GM18507 (cell line): ENCODE data around the gene SOX2.

Source experiments
- DNase-seq: peaks from one replicate; pipeline ENCODE4 v3.0.0; 2011; ENCODE audit warnings: low read depth; ENCODE audit not compliant: insufficient read length; ENCODE audit errors: extremely low spot score
- FAIRE-seq: peaks from 2 replicates; lab custom pipeline; 2011; peaks lifted over from hg19 to GRCh38; lab: Jason Lieb, UNC

Gene SOX2

DNA sequence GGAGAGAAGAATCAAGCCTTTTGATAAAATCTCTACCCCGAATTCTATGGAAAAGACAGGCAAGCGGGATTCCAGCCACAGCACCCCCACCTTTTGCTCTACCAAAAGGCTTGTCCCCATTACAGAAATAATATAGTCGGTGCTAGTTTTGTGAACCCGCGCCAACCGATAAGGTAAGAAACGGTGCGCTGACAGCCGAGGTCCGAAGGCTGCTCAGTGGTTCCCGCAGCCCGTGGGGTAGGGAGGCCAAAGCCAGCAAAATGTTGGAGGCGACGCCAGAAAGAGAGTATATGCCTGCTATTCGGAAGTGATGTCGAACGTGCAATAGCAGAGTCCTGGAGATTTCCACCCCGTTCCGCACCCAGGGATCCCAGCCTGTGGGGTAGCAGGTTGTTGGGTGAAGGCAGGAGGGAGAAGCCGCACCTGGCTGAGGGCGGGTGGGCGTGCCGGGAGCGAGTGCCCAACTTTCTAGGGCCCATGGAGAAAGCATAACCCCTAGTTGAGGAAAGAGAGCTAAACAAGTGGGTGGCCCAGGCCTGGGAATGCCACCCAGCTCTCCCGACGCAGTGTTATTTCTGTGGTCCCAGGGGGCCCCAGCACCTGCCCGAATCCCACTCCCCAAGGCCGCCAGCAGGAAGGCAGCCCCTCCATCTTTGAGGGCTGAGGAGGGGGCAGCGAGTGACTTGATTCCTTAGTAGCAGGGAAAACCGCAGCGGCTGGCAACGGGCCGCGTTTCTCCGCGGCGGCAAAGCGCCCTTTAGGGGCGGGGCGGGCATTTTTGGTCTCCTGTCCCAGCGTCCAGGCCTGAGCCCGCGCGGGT, 7.9 kb upstream of the SOX2 start:
- no peak for DNase-seq
- no peak for FAIRE-seq

DNA sequence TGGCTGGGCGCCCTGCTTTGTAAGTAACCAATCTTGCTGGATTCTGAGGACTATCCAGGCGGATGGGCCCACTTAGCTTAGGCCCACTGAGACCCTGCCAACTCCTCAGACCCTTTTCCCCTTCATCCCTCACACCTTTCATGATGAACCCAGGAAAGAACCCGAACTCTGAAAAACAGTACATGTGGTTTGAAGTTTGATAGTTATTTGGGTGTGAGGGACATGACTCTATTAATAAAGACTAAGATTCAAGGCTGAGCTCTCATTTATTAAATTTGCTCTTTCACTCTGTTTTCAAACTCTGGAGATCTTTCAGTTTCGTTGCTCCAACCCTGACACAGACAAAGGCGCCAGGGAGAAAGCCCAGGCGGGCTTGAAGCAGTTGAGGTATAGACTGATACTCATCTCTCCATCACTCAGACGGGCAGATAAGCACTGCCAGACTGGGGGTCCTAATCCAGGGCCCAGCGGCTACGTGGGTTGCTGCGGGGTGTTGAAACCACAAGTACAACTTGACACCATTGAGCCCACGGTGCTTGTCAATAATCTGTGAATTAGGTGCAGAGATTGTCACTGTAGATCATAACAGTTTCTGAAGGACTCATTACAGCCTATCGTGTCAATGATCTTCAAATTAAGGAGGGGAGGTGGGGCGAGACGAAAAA, 7.2 kb upstream of the SOX2 start:
- FAIRE-seq (no peak), DNase-seq (no peak)

DNA sequence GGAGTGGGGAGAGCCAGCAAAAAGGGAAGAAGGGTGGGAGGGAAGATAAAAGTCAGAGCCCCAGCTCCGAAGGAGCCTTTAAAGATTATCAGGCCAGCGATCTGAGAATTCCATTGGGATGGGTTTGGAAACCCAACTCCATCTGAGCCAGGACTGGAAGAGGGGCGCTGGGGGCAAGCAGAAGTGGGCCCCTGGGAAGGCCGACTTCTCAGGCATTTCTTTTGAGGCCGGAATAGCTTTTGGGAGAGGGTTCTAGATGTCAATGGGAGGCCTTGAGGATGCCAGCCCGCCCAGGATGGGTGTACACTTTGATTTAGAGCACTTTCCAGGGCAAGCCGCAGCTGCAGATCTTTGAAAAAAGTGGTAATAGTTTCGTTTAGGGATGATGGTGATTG, 6.6 kb upstream of the SOX2 start:
- no peak for FAIRE-seq
- no peak for DNase-seq

DNA sequence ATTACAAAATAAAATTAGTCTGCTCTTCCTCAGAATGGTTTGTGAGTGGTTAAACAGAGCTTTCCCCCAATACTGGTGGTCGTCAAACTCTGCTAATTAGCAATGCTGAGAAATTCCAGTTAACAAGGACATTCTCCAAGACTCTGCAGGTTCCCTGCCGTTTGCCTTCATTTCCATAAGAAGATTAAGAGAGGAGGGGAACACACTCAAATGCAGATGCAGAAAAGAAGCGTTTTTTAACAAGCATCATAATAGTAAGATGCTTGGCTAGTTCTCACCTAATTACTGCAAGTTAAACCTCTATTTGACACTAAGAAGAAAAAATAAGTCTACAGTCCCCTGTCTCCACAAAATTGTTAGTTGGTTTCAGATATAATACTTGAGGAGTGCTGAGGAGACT, 3.7 kb upstream of the SOX2 start:
- no peak for FAIRE-seq

DNA sequence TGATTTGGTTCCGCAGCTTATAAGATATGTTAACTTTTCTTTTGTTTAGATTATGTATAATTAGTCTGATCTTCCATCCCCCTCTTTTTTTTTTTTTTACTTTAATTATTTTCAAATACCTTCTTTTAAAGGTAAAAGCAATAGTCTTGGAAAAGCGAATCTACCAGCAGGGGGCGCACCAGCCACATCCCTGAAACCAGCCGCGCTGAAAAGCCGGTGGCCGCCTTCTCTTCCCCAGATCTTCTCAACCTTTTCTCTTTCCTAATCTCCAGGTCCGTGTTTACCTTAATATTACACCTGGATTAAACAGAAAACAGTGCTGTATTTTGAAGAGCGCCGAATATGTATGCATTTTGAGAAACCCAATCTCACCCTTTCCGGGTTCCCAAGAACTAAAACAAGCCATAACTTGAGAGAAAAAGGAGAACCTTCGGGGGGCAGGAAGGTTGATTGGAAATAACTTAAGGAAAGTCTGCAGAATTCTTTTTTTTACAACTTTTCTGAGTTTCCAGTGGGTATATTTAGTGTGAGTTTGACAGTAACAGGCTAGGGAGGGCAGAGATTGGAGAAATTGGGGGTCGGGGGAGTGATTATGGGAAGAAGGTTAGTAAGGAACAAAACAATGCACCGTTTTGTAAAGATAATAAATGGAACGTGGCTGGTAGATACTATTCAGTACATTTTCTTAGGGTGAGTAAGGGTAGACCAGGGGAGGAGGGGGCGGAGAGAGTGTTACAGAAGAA, 2.0 kb upstream of the SOX2 start:
- FAIRE-seq (peak; percentile 80), DNase-seq (no peak)

More for the DNA sequence above, 3.7 kb upstream of the SOX2 start:
- DNase-seq: no peak

DNA sequence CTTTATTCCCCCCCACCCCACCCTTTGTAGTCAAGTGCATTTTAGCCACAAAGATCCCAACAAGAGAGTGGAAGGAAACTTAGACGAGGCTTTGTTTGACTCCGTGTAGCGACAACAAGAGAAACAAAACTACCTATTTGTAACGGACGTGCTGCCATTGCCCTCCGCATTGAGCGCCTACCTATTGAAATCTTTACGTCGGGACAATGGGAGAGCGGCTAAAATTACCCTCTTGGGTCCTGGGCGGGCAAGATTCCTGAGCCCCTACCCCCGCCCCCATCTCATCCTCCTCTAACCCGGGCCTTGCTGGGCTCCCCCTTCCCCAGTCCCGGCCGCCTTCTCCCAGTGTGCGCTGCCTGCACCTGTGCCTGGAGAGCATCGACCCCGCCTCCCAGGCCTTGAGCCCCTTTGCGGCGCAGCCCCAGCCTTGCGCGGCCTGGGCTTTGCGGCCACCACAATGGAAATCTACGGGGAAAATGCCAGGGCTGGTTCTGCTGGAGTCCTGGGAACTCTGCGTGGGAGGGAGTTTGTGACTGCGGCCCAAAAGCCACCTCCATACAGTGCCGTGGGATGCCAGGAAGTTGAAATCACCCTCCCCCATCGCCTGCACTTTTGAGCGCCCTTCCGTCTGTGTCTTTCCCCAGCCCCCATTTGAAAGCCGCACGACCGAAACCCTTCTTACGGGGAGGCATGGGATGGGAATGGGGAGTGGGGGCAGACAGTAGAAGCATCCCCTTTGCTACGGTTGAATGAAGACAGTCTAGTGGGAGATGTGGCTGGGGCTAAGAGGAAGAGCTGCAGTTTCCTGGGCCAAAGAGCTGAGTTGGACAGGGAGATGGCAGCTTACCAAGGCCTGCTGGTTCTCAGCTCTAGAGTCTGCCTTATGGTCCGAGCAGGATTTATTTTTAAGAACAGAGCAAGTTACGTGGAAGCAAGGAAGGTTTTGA, 1.1 kb upstream of the SOX2 start:
- DNase-seq (no peak), FAIRE-seq (no peak)

DNA sequence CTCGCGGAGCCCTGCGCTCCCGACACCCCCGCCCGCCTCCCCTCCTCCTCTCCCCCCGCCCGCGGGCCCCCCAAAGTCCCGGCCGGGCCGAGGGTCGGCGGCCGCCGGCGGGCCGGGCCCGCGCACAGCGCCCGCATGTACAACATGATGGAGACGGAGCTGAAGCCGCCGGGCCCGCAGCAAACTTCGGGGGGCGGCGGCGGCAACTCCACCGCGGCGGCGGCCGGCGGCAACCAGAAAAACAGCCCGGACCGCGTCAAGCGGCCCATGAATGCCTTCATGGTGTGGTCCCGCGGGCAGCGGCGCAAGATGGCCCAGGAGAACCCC, 464 bp downstream of the SOX2 start:
- FAIRE-seq (no peak), DNase-seq (no peak)

DNA sequence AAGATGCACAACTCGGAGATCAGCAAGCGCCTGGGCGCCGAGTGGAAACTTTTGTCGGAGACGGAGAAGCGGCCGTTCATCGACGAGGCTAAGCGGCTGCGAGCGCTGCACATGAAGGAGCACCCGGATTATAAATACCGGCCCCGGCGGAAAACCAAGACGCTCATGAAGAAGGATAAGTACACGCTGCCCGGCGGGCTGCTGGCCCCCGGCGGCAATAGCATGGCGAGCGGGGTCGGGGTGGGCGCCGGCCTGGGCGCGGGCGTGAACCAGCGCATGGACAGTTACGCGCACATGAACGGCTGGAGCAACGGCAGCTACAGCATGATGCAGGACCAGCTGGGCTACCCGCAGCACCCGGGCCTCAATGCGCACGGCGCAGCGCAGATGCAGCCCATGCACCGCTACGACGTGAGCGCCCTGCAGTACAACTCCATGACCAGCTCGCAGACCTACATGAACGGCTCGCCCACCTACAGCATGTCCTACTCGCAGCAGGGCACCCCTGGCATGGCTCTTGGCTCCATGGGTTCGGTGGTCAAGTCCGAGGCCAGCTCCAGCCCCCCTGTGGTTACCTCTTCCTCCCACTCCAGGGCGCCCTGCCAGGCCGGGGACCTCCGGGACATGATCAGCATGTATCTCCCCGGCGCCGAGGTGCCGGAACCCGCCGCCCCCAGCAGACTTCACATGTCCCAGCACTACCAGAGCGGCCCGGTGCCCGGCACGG, 991 bp downstream of the SOX2 start:
- no peak for FAIRE-seq
- DNase-seq: no peak

DNA sequence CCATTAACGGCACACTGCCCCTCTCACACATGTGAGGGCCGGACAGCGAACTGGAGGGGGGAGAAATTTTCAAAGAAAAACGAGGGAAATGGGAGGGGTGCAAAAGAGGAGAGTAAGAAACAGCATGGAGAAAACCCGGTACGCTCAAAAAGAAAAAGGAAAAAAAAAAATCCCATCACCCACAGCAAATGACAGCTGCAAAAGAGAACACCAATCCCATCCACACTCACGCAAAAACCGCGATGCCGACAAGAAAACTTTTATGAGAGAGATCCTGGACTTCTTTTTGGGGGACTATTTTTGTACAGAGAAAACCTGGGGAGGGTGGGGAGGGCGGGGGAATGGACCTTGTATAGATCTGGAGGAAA, 1.5 kb downstream of the SOX2 start:
- DNase-seq (no peak), FAIRE-seq (no peak)

DNA sequence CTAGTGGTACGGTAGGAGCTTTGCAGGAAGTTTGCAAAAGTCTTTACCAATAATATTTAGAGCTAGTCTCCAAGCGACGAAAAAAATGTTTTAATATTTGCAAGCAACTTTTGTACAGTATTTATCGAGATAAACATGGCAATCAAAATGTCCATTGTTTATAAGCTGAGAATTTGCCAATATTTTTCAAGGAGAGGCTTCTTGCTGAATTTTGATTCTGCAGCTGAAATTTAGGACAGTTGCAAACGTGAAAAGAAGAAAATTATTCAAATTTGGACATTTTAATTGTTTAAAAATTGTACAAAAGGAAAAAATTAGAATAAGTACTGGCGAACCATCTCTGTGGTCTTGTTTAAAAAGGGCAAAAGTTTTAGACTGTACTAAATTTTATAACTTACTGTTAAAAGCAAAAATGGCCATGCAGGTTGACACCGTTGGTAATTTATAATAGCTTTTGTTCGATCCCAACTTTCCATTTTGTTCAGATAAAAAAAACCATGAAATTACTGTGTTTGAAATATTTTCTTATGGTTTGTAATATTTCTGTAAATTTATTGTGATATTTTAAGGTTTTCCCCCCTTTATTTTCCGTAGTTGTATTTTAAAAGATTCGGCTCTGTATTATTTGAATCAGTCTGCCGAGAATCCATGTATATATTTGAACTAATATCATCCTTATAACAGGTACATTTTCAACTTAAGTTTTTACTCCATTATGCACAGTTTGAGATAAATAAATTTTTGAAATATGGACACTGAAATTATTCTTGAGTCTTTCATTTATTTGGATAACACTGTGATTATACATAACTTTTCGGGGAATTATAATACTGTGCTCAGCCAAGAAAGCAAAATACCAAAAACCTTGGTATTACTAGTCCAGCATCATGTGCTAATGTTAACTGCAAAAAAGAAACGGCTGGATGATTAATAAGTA, 2.2 kb downstream of the SOX2 start:
- FAIRE-seq: no peak
- DNase-seq: no peak

DNA sequence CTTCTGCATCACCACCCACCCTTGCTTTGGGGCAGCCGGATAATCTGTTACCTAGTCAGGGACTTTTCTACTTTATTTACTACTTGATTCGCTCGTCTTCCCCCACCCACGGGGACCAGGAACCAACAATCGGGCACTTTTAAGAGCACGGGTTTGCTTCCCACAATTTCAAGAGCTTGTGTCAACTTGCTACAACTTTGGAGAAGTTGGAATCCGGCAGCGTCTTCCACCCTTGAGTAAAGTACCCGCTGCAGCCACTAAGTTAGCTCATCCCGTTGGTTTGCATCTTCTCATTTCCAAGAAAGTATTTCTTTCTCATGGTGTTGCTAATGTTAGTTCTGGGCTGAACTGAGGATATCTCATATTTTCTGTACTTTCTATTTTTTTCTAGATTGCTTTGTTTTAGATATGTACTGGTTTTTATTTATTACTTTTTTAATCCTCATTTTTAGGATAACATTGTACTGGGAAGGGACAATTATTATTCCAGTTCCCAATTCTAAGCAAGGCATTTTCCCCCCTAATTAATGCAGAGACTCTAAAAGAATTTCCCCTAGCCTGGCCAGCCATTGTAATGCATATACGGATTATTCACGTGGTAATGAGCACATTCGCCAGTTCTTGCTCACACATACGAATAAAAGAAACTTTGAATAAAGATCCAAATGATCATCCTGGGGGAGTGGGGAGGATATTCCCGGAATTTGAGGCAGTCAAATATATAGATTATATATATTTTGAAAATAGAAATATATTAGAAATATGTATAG, 4.0 kb downstream of the SOX2 start:
- DNase-seq (no peak), FAIRE-seq (no peak)

DNA sequence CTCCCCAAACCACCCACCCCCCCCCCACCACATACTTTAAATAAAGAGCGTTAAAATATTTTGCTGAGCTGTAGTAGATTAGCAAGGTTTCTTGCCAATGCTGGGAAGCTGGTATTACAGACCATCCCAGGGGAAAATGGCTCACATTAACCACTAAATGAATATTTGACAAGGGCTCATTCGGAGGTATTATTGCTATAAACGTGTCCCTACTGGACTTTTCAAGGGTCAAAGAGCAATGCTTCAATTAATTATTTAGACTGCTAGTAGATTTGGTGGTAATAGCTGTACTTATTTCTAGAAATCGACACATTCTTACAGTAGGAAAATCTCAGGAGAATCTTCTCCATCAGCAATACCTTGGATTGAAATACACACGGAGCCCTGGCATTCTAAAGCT, 5.2 kb downstream of the SOX2 start:
- FAIRE-seq (no peak), DNase-seq (no peak)

DNA sequence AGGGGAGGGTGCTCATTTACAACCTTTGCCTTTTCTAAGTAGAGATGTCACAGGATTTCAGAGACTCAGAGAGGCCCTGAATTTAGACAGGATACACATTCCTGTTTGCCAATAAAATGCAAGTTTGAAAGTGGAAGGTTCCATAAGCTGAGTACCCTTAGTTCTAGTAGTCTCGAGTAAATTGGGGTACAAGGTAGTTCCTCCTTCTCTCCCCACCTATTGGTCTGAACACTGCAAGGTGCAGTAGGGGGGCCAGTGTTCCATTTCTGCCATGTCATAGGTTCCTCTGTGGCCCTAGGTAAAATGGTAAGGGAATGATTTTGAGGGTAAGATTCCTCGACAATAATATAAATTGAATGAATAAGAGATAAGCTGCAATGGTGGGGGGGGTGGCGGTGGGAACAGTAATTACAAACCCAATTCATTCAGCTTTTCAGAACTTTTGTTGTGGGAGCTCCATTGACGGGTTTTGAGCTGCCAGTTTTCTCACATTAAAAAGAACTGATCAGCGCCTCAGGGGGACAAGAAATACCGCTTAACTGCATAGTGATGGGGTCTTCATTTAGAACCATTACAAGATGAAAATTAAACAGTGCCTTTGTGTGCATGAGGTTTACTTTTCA, 5.9 kb downstream of the SOX2 start:
- FAIRE-seq (no peak), DNase-seq (no peak)

DNA sequence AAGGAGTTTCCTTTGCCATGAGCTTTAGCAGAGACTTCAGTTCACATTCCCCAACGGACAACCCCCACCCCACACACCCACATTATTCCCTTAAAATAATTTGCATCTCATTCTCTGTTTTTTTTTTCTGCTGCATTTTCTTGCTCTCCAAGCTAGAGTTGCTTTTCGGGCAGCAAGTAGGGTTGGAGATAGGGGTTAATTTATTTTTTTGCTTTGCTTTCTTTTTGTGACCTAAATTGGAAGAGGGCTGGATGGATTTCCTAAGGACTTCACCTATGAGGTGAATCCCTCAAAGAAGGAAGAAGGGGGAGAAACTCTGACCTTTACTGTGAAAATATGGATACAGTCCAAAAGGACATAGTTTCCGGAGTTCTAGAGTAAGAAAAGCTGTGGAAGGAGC, 6.6 kb downstream of the SOX2 start:
- no peak for FAIRE-seq
- DNase-seq: no peak

DNA sequence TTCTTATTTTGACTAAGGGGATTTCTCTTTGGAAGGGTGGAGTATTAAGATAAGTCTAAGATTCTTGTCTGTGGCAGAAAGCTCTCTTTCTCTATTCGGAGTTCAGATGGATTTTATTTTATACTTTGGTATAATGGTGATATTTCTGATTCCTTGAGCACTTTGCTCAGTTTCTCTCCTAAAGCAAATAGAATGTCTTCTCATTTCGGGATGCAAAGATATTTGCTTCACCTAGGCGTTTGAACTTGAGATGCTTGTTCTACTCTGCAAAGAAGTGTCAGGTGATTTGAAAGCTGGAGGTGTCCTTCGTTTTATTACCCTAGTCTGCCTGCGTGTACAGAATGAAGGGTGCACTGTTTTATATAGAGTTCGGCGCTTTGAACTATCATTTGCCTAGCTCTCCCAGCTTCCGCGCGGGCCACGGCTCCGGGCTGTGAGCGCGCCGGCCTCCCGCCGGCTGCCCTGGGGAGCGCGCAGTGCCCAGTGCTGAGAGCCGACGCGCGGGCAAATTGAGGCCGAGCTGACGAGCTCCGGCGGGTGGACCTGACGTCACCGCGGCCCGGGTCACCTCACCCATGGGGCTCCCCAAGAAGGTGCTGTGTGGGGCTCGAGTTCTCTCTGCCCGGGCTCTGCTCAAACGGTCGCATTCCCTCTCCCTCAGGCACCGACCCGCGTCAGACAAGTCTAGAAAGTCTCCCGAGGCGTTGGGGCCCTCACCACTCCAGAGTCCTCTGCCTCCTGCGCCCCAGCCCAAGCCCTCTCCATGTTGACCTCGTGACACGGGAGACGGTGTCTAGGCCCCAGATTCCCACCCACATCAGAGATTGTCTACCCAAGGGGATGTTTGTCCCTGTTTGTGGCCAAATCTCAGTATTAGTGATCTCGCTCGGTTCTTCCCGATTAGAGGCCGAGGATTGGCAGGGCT, 7.5 kb downstream of the SOX2 start:
- DNase-seq: no peak
- no peak for FAIRE-seq
